Naive thymus-derived CD4-positive, alpha-beta T cell (primary cell): ENCODE data around the gene MIOX. TPM values are rescaled to one million over a fixed set of nuclear protein-coding genes. Genes with fewer than 3 reads are reported as not detected.

Source experiments
- ATAC-seq: fragments of 150-1000 bp; cut with Tn5 transposase; 2 replicates; pipeline ENCODE4 v1.10.0; 2021; ENCODE audit warnings: mild to moderate bottlenecking, moderate library complexity
- CTCF ChIA-PET: fragments of 350-600 bp; sonication (Branson Sonifier 250); formaldehyde crosslinking; loops from one replicate; lab custom pipeline; 2021; ENCODE audit warnings: antibody characterized with exemption; lab: Charles Lee
- POLR2A ChIA-PET: fragments of 350-600 bp; sonication (Branson Sonifier 250); formaldehyde crosslinking; loops from one replicate; lab custom pipeline; 2021; ENCODE audit warnings: antibody characterized with exemption, inconsistent platforms; lab: Charles Lee
- DNase-seq, 9 donors: peaks; one replicate each; pipeline versions ENCODE4 v3.0.0 to v3.0.0-alpha.2; 2020 to 2022; ENCODE audit warnings: mixed read lengths in 1 of 9
- H3K27ac ChIP-seq: one replicate; pipeline ENCODE4 v1.7.0; 2013; ENCODE audit warnings: mild to moderate bottlenecking, low read depth, low read length, moderate library complexity
- H3K27me3 ChIP-seq, 2 donors: one replicate each; pipeline ENCODE4 v1.7.0; 2013; ENCODE audit warnings: low read length in 2 of 2, mild to moderate bottlenecking in 2 of 2, moderate library complexity in 2 of 2; ENCODE audit not compliant: control insufficient read depth in 2 of 2, insufficient read depth in 2 of 2
- H3K36me3 ChIP-seq, 3 experiments: 1 replicate in 2 of 3; 2 replicates in 1 of 3; pipeline ENCODE4 v1.7.0; 2013; ENCODE audit warnings: low read length in 3 of 3, mild to moderate bottlenecking in 3 of 3, moderate library complexity in 1 of 3; ENCODE audit not compliant: insufficient read depth in 3 of 3, control insufficient read depth in 2 of 3
- H3K4me1 ChIP-seq, 2 donors: one replicate each; pipeline ENCODE4 v1.7.0; 2013; ENCODE audit warnings: low read length in 2 of 2, mild to moderate bottlenecking in 2 of 2, moderate library complexity in 1 of 2; ENCODE audit not compliant: control insufficient read depth in 2 of 2, insufficient read depth in 2 of 2
- H3K4me3 ChIP-seq: 2 replicates; pipeline ENCODE4 v1.7.0; 2013; ENCODE audit warnings: mild to moderate bottlenecking, low read length
- H3K9me3 ChIP-seq, 3 experiments: 1 replicate in 2 of 3; 2 replicates in 1 of 3; pipeline ENCODE4 v1.7.0; 2013; ENCODE audit warnings: low read length in 3 of 3; ENCODE audit not compliant: control insufficient read depth in 2 of 3
- H3K27ac Mint-ChIP-seq, 9 donors: one replicate each; pipeline ENCODE4 v1.8.0; 2020 to 2022; ENCODE audit warnings: mixed read lengths in 9 of 9, mild to moderate bottlenecking in 8 of 9, moderate library complexity in 5 of 9, inconsistent platforms in 2 of 9
- H3K27me3 Mint-ChIP-seq, 5 donors: one replicate each; pipeline ENCODE4 v1.8.0; 2021 to 2022; ENCODE audit warnings: mixed read lengths in 5 of 5, mild to moderate bottlenecking in 1 of 5
- H3K36me3 Mint-ChIP-seq, 5 donors: one replicate each; pipeline ENCODE4 v1.8.0; 2020 to 2022; ENCODE audit warnings: mixed read lengths in 5 of 5, mild to moderate bottlenecking in 3 of 5, inconsistent platforms in 1 of 5
- H3K4me1 Mint-ChIP-seq, 7 donors: one replicate each; pipeline ENCODE4 v1.8.0; 2020 to 2022; ENCODE audit warnings: mixed read lengths in 7 of 7, mild to moderate bottlenecking in 3 of 7, inconsistent platforms in 1 of 7
- H3K4me3 Mint-ChIP-seq, 10 donors: one replicate each; pipeline ENCODE4 v1.8.0; 2020 to 2022; ENCODE audit warnings: mild to moderate bottlenecking in 10 of 10, mixed read lengths in 10 of 10, moderate library complexity in 6 of 10, inconsistent platforms in 2 of 10
- H3K9me3 Mint-ChIP-seq, 11 donors: one replicate each; pipeline ENCODE4 v1.8.0; 2020 to 2022; ENCODE audit warnings: mixed read lengths in 11 of 11, mild to moderate bottlenecking in 4 of 11, inconsistent platforms in 1 of 11, moderate library complexity in 1 of 11
- intact Hi-C, 2 donors: fragments of 100-400 bp; cut with micrococcal nuclease; formaldehyde crosslinking; loops; one replicate each; pipeline ENCODE4 v1.15.1; 2023
- polyA plus RNA-seq, 2 donors: library from polyadenylated mRNA; unstranded; fragments of 300-500 nt; fragmentation: Illumina TruSeq; gene quantifications; one replicate each; pipeline ENCODE4 v1.2.3, GENCODE V29; 2021
- total RNA-seq, 6 experiments: library from RNA in 5 of 6; stranded (reverse) in 5 of 6; gene quantifications; 1 replicate in 5 of 6; 2 replicates in 1 of 6; pipeline ENCODE4 v1.2.3 and lab custom pipeline; 2021 to 2026

Gene MIOX
- total and polyA plus RNA-seq, 7 experiments from 2014 or later: 0.22 TPM; not detected in 6

- H3K27ac ChIP-seq: no peak overlapping the region
- ATAC-seq: no peak
- H3K36me3 Mint-ChIP-seq: peaks cover 0 to 1% (median 0%) of the 10 kb centered on the region in 5 donors
- H3K36me3 ChIP-seq: no peaks in the 10 kb centered on the region
- H3K27me3 ChIP-seq: no peaks in the 10 kb centered on the region
- H3K4me3 ChIP-seq: peak overlapping the region; percentile 39
- POLR2A ChIA-PET: interaction anchor here (1.3 to 2.4 kb wide), 5 partner anchors 9 to 21 kb away, joined by 3 to 6 read pairs (median 4); no protein-coding TSS in a partner anchor
- DNase-seq: no peak
- CTCF ChIA-PET: interaction anchor here (0.7 to 0.8 kb wide), 2 partner anchors 9 to 15 kb away, joined by 3 read pairs; no protein-coding TSS in a partner anchor
- H3K4me3 Mint-ChIP-seq: peak overlapping the region; percentile 49 to 85 (median 75)
- intact Hi-C loops: no loop called here
- peaks cover 0 to 24% (median 0%) of the 10 kb centered on the region in 5 donors for H3K27me3 Mint-ChIP-seq
- peaks cover 0 to 15% (median 7%) of the 10 kb centered on the region in 7 donors for H3K4me1 Mint-ChIP-seq
- H3K9me3 ChIP-seq: no peaks in the 10 kb centered on the region
- H3K9me3 Mint-ChIP-seq: no peaks in the 10 kb centered on the region
- H3K27ac Mint-ChIP-seq: peak overlapping the region in 2 of 9 donors; percentile 24 to 68
- peaks cover 4 to 8% of the 10 kb centered on the region in 2 donors for H3K4me1 ChIP-seq
These were observed 4.3 kb upstream of the MIOX start for GRCh38 chr22:50482107-50483074.

- ATAC-seq (no peak), DNase-seq (no peak)
- Mint-ChIP-seq H3K9me3 (no peaks in the 10 kb centered on the region), H3K27me3 (peaks cover 0 to 24% (median 0%) of the 10 kb centered on the region in 5 donors), H3K27ac (no peak overlapping the region), H3K4me1 (peaks cover 0 to 15% (median 7%) of the 10 kb centered on the region in 7 donors), H3K36me3 (peaks cover 0 to 1% (median 0%) of the 10 kb centered on the region in 5 donors), H3K4me3 (peak overlapping the region in 6 of 10 donors; percentile 13 to 85 (median 37))
- Histone ChIP-seq H3K4me3 (no peak overlapping the region), H3K36me3 (no peaks in the 10 kb centered on the region), H3K27me3 (no peaks in the 10 kb centered on the region), H3K9me3 (no peaks in the 10 kb centered on the region), H3K27ac (no peak overlapping the region), H3K4me1 (peaks cover 4 to 8% of the 10 kb centered on the region in 2 donors)
- intact Hi-C loops: no loop called here
- CTCF ChIA-PET: interaction anchor here (0.7 to 0.8 kb wide), 2 partner anchors 10 to 16 kb away, joined by 3 read pairs; no protein-coding TSS in a partner anchor
- POLR2A ChIA-PET: interaction anchor here (1.3 to 2.1 kb wide), 3 partner anchors 10 to 15 kb away, joined by 3 to 6 read pairs (median 4); no protein-coding TSS in a partner anchor
These were observed 3.6 kb upstream of the MIOX start for GRCh38 chr22:50483106-50483505.

GRCh38 chr22:50483556-50483955 is 3.1 kb upstream of the MIOX start:
- intact Hi-C loops: no loop called here
- H3K9me3 ChIP-seq: no peaks in the 10 kb centered on the region
- H3K36me3 ChIP-seq: no peaks in the 10 kb centered on the region
- Mint-ChIP-seq H3K27ac (no peak overlapping the region), H3K4me1 (peaks cover 0 to 15% (median 7%) of the 10 kb centered on the region in 7 donors), H3K9me3 (no peaks in the 10 kb centered on the region), H3K27me3 (peaks cover 0 to 22% (median 0%) of the 10 kb centered on the region in 5 donors), H3K4me3 (peak overlapping the region in 1 of 10 donors; percentile 85), H3K36me3 (peaks cover 0 to 1% (median 0%) of the 10 kb centered on the region in 5 donors)
- POLR2A ChIA-PET: interaction anchor here (1.3 to 2.1 kb wide), 3 partner anchors 10 to 15 kb away, joined by 3 to 6 read pairs (median 4); no protein-coding TSS in a partner anchor
- no peak overlapping the region for H3K27ac ChIP-seq
- no peak overlapping the region for H3K4me3 ChIP-seq
- peaks cover 4 to 8% of the 10 kb centered on the region in 2 donors for H3K4me1 ChIP-seq
- CTCF ChIA-PET: interaction anchor here (1.4 kb wide), 1 partner anchor 14 kb away, joined by 7 read pairs; no protein-coding TSS in a partner anchor
- H3K27me3 ChIP-seq: no peaks in the 10 kb centered on the region
- DNase-seq (no peak), ATAC-seq (no peak)

- H3K27ac Mint-ChIP-seq: no peak overlapping the region
- H3K4me1 Mint-ChIP-seq: peaks cover 0 to 15% (median 7%) of the 10 kb centered on the region in 7 donors
- intact Hi-C loops: no loop called here
- ATAC-seq (no peak), DNase-seq (no peak)
- H3K4me3 Mint-ChIP-seq: peak overlapping the region in 1 of 10 donors; percentile 34
- H3K9me3 Mint-ChIP-seq: no peaks in the 10 kb centered on the region
- Histone ChIP-seq H3K27me3 (no peaks in the 10 kb centered on the region), H3K36me3 (no peaks in the 10 kb centered on the region), H3K9me3 (no peaks in the 10 kb centered on the region), H3K27ac (no peak overlapping the region), H3K4me1 (peaks cover 4 to 8% of the 10 kb centered on the region in 2 donors), H3K4me3 (no peak overlapping the region)
- ChIA-PET CTCF (interaction anchor here (0.8 to 1.4 kb wide), 2 partner anchors 14 to 41 kb away, joined by 3 to 7 read pairs; partner anchors contain the start of gene SCO2), POLR2A (interaction anchor here (1.5 to 2.1 kb wide), 2 partner anchors 14 kb away, joined by 4 to 6 read pairs; no protein-coding TSS in a partner anchor)
- peaks cover 0 to 16% (median 0%) of the 10 kb centered on the region in 5 donors for H3K27me3 Mint-ChIP-seq
- peaks cover 0 to 1% (median 0%) of the 10 kb centered on the region in 5 donors for H3K36me3 Mint-ChIP-seq
These were observed 2.4 kb upstream of the MIOX start for GRCh38 chr22:50483977-50484853.

- Mint-ChIP-seq H3K36me3 (no peaks in the 10 kb centered on the region), H3K9me3 (no peaks in the 10 kb centered on the region)
- no peak for DNase-seq
These were observed 1.2 kb upstream of the MIOX start for GRCh38 chr22:50485221-50486131.

More at GRCh38 chr22:50485221-50486131, 1.2 kb upstream of the MIOX start:
- Mint-ChIP-seq H3K4me3 (peak overlapping the region in 1 of 10 donors; percentile 59), H3K4me1 (peaks cover 0 to 11% (median 2%) of the 10 kb centered on the region in 7 donors), H3K27me3 (peaks cover 0 to 3% (median 0%) of the 10 kb centered on the region in 5 donors), H3K27ac (peak overlapping the region in 3 of 9 donors; percentile 46 to 68 (median 54))
- H3K4me3 ChIP-seq: no peak overlapping the region
- no peaks in the 10 kb centered on the region for H3K9me3 ChIP-seq
- H3K27ac ChIP-seq: no peak overlapping the region
- no peak for ATAC-seq
- intact Hi-C loops: no loop called here
- H3K36me3 ChIP-seq: no peaks in the 10 kb centered on the region
- H3K27me3 ChIP-seq: no peaks in the 10 kb centered on the region
- peaks cover 4 to 8% of the 10 kb centered on the region in 2 donors for H3K4me1 ChIP-seq
- ChIA-PET CTCF (interaction anchor here (1.4 kb wide), 1 partner anchor 12 kb away, joined by 7 read pairs; no protein-coding TSS in a partner anchor), POLR2A (no interaction called here)
